Epithelial cell of proximal tubule (primary cell): ENCODE data around the gene ABHD3. TPM values are rescaled to one million over a fixed set of nuclear protein-coding genes. Genes with fewer than 3 reads are reported as not detected.
A peak's percentile ranks its signal among the peaks of the same experiment; 100 is the strongest.
"Not testable (repeated sequence)": the region's sequence is repeated elsewhere in the genome, so short reads cannot be mapped to it uniquely, and the experiment has no call there.

Source experiments
- DNase-seq: peaks from one replicate; pipeline ENCODE4 v3.0.0-alpha.2; 2011; ENCODE audit warnings: low read depth
- H3K4me3 ChIP-seq: 2 replicates; pipeline ENCODE4 v1.5.1; 2011; ENCODE audit warnings: low read depth, mild to moderate bottlenecking, low read length
- total RNA-seq: library from RNA; depleted of rRNA; stranded (reverse); fragments of >200 nt; gene quantifications from 2 replicates; pipeline ENCODE4 v1.2.3, GENCODE V29; 2015
- TF ChIP-seq, protein P1 (sequence below): conservative IDR thresholded peaks from 2 replicates; pipeline ENCODE4 v1.5.1; 2012; ENCODE audit warnings: low read depth, mild to moderate bottlenecking, low read length

ABHD3 gene
- total RNA-seq, 1 donor from 2014 or later = 14.9 TPM

DNA sequence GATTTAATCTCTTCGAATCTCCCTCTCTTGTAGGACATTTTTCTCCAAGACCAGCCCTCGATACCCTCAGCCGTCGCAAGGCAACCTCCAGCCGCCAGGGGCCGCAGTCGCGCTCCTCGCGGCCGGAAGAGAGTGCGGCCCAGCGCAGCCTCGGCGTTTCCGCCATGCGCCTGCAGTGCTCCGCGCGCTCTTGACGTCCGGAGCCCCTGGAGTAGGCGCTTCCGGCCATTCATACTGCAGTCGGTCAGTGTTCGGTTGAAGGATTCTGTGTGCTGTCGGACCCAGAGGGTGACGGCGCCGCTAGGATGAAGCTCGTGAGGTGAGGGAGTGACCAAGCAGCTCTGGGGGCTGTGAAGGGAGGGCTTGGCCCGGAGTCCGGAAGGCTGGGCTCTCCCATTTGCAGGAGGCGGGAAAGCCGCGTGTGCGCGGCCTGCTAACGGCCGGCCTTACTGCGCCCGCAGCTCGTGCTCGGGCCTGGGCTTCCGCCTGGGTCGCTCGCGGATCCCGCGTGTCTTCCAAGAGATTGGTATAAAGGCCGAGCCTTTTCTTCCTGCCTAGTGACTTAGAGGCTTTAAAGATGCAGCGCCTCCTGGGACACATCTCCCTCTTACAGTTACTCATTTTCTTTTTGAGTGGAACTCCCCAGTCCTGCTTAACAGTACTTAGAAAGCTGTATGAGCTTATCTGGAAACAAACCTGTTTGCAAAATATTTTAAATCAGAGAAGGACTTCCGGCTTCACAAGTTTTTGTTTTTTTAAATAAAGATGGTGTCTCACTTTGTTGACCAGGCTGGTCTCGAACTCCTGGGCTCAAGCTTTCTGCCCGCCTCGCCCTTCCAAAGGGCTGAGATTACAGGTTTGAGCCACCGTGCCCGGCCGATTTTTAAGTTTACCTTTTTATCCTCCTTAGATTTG is 92.2 kb downstream of the ABHD3 start, which contains the start of gene SNRPD1:
SNRPD1 (plus strand) TSS at position 190 of the 915 bp plus-strand sequence; CDS start at position 306, 116 bp downstream.
- peak; percentile 48 for DNase-seq
- H3K4me3 ChIP-seq = peak within 1 kb of the TSS; percentile 74
- TF ChIP-seq, protein P1, sequence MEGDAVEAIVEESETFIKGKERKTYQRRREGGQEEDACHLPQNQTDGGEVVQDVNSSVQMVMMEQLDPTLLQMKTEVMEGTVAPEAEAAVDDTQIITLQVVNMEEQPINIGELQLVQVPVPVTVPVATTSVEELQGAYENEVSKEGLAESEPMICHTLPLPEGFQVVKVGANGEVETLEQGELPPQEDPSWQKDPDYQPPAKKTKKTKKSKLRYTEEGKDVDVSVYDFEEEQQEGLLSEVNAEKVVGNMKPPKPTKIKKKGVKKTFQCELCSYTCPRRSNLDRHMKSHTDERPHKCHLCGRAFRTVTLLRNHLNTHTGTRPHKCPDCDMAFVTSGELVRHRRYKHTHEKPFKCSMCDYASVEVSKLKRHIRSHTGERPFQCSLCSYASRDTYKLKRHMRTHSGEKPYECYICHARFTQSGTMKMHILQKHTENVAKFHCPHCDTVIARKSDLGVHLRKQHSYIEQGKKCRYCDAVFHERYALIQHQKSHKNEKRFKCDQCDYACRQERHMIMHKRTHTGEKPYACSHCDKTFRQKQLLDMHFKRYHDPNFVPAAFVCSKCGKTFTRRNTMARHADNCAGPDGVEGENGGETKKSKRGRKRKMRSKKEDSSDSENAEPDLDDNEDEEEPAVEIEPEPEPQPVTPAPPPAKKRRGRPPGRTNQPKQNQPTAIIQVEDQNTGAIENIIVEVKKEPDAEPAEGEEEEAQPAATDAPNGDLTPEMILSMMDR = peak; percentile 94

DNA sequence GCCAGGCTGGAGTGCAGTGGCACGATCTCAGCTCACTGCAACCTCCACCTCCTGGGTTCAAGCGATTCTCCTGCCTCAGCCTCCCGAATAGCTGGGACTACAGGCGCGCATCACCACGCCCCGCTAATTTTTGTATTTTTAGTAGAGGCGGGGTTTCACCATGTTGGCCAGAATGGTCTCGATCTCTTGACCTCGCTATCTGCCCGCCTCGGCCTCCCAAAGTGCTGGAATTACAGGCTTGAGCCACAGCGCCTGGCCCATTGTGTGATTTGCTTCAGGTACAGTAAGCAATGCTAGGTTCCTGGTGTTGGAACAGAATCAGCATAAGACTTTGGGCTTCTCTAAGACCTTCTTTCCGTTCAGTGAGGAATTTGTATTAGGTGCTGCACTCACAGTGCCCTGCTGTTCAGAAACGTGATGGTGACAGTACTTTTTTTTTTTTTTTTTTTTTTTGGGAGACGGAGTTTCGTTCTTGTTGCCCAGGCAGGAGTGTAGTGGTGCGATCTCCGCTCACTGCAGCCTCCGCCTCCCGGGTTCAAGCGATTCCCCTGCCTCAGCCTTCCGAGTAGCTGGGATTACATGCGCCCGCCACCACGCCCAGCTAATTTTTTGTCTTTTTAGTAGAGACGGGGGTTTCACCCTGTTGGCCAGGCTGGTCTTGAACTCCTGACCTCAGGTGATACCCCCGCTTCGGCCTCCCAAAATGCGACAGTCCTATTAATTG is 93.0 kb downstream of the ABHD3 start:
- DNase-seq = not testable (repeated sequence)

DNA sequence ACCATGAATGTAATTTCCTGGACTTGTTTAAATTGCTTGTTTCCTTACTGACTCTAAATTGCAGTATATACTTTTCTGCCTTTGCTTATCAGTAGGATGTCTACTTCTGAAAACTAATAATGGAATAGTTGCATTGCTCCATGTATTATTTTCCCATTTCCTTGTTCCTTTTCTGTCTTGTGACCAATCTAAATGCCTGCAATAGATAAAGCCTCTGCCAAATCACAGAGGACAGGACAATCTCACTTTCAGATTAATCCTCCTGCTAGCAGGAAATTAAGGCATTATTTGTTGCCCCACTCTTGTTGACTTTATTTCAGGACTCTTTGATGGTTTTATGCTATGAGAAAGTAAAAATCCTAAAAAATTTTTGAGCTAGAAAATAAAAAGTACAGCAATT is 99.4 kb downstream of the ABHD3 start:
- TF ChIP-seq, protein P1 = no peak
- no peak for DNase-seq
- H3K4me3 ChIP-seq = no peak overlapping the region

More for the DNA sequence above, 93.0 kb downstream of the ABHD3 start:
- peak overlapping the region; percentile 74 for H3K4me3 ChIP-seq

DNA sequence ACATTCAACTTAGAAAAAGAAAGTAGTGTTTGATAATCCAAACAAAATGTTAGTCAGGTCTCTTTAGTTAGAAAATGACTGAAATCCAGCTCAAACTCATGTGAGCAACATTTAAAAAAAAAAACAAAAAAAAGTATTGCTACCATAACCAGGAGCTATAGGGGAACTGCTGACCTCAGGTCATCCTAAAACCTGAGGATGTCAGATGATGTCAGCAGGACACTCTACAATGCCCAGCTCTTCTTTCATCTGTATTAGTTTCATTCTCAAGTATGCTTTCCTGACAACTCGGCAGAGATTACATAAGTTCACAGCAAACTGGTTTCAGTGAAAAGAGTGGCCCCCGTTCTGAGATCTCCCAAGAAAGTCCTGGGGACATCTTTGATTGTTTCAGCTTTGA is 99.9 kb downstream of the ABHD3 start:
- TF ChIP-seq, protein P1 = no peak
- no peak overlapping the region for H3K4me3 ChIP-seq
- no peak for DNase-seq

DNA sequence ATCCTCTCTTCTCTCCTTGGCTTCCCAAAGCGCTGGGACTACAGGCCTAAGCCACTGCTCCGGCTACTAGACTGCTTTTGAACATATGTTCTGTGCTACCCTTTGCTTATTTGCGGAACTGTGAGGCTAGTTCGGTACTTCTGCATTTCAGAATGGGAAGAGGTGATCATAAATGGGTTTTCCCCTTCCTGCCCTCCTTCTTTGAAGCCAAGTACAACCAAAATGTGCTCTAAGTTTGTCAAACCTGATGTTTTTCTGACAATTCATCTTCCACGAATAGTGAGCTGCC is 102.3 kb downstream of the ABHD3 start:
- TF ChIP-seq, protein P1 = no peak
- no peak for DNase-seq
- no peak overlapping the region for H3K4me3 ChIP-seq

Other genes with a start within 250 kb of the ABHD3 start
- gene ESCO1, start 104.1 kb downstream of the ABHD3 start, total RNA-seq = 10.3 and 12.3 TPM in 2 replicates
- gene SNRPD1, start 92.5 kb downstream of the ABHD3 start, total RNA-seq = 29.4 and 54.3 TPM in 2 replicates
- gene MIB1, start 36.0 kb upstream of the ABHD3 start, total RNA-seq = 31.2 and 42.8 TPM in 2 replicates